Right lobe of liver (tissue), 4 donors: Measurements from ENCODE around the gene APCDD1L.

Experiments
- POLR2A ChIP-seq: fragments of 450-650 bp; IDR thresholded peaks from one replicate; pipeline ENCODE4 v1.6.1; 2017; ENCODE audit warnings: antibody characterized with exemption, mild to moderate bottlenecking
- TF ChIP-seq, protein P1 (sequence below), 4 donors: fragments of 200-600 bp in 3 of 4; fragments of 450-650 bp in 1 of 4; IDR thresholded peaks; one replicate each; pipeline versions ENCODE4 v1.5.1 to v1.8.0; 2016 to 2022; ENCODE audit warnings: antibody characterized with exemption in 4 of 4, mild to moderate bottlenecking in 2 of 4
- donor health status: DM: no; HTN: no; CAD: no.
- donor health status: DM: no; HTN: no; CAD: no.
- donor health status: DM: no; HTN: yes; CAD: no.

DNA sequence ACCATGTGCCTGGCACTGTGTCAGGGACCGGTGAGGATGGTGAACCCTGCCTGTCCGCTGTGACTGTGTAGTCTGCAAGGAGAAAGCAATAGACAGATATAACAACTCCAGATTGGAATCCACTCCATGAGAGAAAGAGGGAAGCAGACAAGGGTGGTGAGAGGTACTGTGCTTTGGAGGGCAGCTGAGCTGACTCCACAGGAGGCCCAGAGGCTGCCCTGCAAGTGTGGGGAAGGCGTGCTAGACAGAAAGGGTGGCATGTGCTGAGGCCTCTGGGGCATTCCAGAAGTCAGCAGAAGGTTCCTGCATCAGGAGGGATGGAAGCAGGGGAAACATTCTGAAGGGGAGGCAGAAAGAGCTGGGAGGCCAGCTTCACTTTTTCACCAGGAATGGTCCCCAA, 39.3 kb upstream of the APCDD1L start:
- TF ChIP-seq, protein P1, sequence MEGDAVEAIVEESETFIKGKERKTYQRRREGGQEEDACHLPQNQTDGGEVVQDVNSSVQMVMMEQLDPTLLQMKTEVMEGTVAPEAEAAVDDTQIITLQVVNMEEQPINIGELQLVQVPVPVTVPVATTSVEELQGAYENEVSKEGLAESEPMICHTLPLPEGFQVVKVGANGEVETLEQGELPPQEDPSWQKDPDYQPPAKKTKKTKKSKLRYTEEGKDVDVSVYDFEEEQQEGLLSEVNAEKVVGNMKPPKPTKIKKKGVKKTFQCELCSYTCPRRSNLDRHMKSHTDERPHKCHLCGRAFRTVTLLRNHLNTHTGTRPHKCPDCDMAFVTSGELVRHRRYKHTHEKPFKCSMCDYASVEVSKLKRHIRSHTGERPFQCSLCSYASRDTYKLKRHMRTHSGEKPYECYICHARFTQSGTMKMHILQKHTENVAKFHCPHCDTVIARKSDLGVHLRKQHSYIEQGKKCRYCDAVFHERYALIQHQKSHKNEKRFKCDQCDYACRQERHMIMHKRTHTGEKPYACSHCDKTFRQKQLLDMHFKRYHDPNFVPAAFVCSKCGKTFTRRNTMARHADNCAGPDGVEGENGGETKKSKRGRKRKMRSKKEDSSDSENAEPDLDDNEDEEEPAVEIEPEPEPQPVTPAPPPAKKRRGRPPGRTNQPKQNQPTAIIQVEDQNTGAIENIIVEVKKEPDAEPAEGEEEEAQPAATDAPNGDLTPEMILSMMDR (IDR thresholded peaks at IDR 0.05) = no peak
- TF ChIP-seq POLR2A = no peak
